Central memory CD8-positive, alpha-beta T cell (primary cell): ENCODE data around the gene THADA.
"Not testable (repeated sequence)": the region's sequence is repeated elsewhere in the genome, so short reads cannot be mapped to it uniquely, and the experiment has no call there.

ENCODE experiments used
- ATAC-seq: fragments of 150-1000 bp; cut with Tn5 transposase; replicated peaks from 2 replicates; pipeline ENCODE4 v1.10.0; 2022; ENCODE audit warnings: mild to moderate bottlenecking, moderate FRiP score, moderate number of reproducible peaks; ENCODE audit not compliant: poor library complexity, severe bottlenecking; ENCODE audit errors: extremely low read depth
- DNase-seq, 2 donors: peaks; one replicate each; pipeline ENCODE4 v3.0.0; 2021; ENCODE audit warnings: low spot score in 2 of 2
- H3K27ac Mint-ChIP-seq: one replicate; pipeline ENCODE4 v1.8.0; 2022; ENCODE audit warnings: low read depth, mild to moderate bottlenecking, moderate library complexity, mixed read lengths
- H3K27me3 Mint-ChIP-seq: one replicate; pipeline ENCODE4 v1.8.0; 2022; ENCODE audit warnings: mixed read lengths
- H3K36me3 Mint-ChIP-seq: one replicate; pipeline ENCODE4 v1.8.0; 2022; ENCODE audit warnings: mild to moderate bottlenecking, moderate library complexity, mixed read lengths; ENCODE audit not compliant: insufficient read depth
- H3K4me1 Mint-ChIP-seq: one replicate; pipeline ENCODE4 v1.8.0; 2022; ENCODE audit warnings: mixed read lengths
- H3K4me3 Mint-ChIP-seq: one replicate; pipeline ENCODE4 v1.8.0; 2022; ENCODE audit warnings: mild to moderate bottlenecking, moderate library complexity, mixed read lengths
- H3K9me3 Mint-ChIP-seq: one replicate; pipeline ENCODE4 v1.8.0; 2022; ENCODE audit warnings: mixed read lengths

The THADA gene

GRCh38 chr2:43399098-43399497 is 196.7 kb downstream of the THADA start:
- Mint-ChIP-seq H3K9me3 (no peaks in the 10 kb centered on the region), H3K27me3 (no peaks in the 10 kb centered on the region), H3K4me3 (no peak overlapping the region), H3K4me1 (peaks cover 7% of the 10 kb centered on the region), H3K36me3 (peaks cover 10% of the 10 kb centered on the region), H3K27ac (no peak overlapping the region)
- no peak for DNase-seq
- no peak for ATAC-seq

DNA sequence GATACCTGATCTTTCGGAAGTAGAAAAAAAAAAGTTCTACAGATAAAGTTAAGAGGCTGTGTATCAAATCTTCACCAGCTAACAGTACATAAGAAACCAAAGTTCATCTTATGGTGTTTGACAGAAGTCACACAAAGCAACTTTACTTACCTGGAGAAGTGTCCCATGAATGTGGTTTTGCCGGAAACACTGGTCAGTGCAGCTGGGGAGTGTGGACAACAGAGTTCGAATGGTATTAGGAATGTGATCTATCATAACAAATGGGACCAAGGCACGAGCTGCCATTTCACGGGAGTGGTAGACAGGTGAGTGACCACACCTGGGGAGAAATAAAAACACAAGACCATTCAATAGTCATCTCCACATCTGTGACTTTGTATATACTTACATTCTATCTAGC is 198.0 kb downstream of the THADA start:
- Mint-ChIP-seq H3K27me3 (no peaks in the 10 kb centered on the region), H3K4me1 (peaks cover 10% of the 10 kb centered on the region), H3K4me3 (no peak overlapping the region), H3K36me3 (peaks cover 13% of the 10 kb centered on the region), H3K27ac (peak overlapping the region; percentile 7), H3K9me3 (no peaks in the 10 kb centered on the region)
- ATAC-seq (no peak), DNase-seq (no peak)

- no peaks in the 10 kb centered on the region for H3K27me3 Mint-ChIP-seq
- no peak overlapping the region for H3K27ac Mint-ChIP-seq
- H3K9me3 Mint-ChIP-seq: no peaks in the 10 kb centered on the region
- H3K4me3 Mint-ChIP-seq: no peak overlapping the region
- peaks cover 11% of the 10 kb centered on the region for H3K4me1 Mint-ChIP-seq
- H3K36me3 Mint-ChIP-seq: peaks cover 16% of the 10 kb centered on the region
- ATAC-seq (no peak), DNase-seq (no peak)
These were observed 198.4 kb downstream of the THADA start for GRCh38 chr2:43397411-43397810.

DNA sequence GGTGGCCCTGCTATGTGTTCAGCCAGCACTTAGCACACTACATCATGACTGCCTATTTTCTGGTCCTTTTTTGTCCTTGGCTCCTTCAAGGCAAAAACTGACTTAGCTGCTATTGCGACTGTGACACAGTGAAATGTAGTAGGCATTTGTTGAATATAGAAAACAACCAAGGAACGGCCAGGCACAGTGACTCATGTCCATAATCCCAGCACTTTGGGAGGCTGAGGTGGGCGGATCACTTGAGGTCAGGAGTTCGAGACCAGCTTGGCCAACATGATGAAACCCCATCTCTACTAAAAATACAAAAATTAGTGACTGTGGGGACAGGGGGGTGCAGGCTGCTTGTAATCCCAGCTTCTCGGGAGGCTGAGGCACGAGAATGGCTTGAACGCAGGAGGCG is 199.5 kb downstream of the THADA start:
- not testable (repeated sequence) for H3K4me3 Mint-ChIP-seq, DNase-seq, H3K27ac Mint-ChIP-seq, H3K9me3 Mint-ChIP-seq, ATAC-seq, H3K27me3 Mint-ChIP-seq, H3K4me1 Mint-ChIP-seq
- H3K36me3 Mint-ChIP-seq: peaks cover 18% of the 10 kb centered on the region

DNA sequence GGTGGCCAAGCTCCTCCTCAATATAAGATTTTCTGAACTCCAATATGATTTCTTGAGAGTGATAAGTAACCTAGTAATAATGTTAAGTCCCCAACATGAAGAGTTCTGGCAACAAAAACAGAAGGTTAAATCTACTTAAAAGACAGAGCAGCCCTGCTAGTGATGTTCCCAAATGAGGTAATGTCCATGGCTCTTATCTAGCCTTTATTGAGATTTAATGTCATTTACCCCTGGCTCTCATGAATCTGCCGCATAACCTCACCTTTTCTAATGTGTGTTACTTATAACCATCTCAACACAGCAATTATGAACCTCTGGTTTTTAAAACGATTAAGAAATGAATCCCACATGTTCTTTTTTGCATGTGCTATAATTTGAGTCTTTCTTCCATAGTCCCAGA is 201.9 kb downstream of the THADA start:
- ATAC-seq (no peak), DNase-seq (no peak)
- Mint-ChIP-seq H3K27ac (no peak overlapping the region), H3K36me3 (peaks cover 15% of the 10 kb centered on the region), H3K27me3 (no peaks in the 10 kb centered on the region), H3K9me3 (no peaks in the 10 kb centered on the region), H3K4me1 (peaks cover 26% of the 10 kb centered on the region), H3K4me3 (no peak overlapping the region)

DNA sequence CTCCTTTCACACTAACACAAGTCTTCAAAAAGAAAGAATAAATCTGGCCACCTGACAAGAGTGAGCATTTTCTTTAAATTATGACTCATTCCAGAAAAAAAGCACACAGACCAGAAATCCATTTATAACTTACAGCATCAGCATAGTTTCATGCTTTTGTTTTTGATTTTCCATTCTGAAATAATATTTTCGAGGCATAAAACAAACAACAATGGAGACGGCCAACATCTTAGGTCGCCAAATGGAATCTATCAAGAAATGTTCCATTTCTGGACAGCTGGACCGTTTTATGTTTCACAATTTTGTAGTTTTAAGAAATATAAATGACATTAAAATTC is 204.0 kb downstream of the THADA start:
- no peaks in the 10 kb centered on the region for H3K27me3 Mint-ChIP-seq
- H3K27ac Mint-ChIP-seq: no peak overlapping the region
- H3K36me3 Mint-ChIP-seq: peaks cover 13% of the 10 kb centered on the region
- H3K4me3 Mint-ChIP-seq: no peak overlapping the region
- peaks cover 44% of the 10 kb centered on the region for H3K4me1 Mint-ChIP-seq
- ATAC-seq (no peak), DNase-seq (no peak)
- no peaks in the 10 kb centered on the region for H3K9me3 Mint-ChIP-seq

DNA sequence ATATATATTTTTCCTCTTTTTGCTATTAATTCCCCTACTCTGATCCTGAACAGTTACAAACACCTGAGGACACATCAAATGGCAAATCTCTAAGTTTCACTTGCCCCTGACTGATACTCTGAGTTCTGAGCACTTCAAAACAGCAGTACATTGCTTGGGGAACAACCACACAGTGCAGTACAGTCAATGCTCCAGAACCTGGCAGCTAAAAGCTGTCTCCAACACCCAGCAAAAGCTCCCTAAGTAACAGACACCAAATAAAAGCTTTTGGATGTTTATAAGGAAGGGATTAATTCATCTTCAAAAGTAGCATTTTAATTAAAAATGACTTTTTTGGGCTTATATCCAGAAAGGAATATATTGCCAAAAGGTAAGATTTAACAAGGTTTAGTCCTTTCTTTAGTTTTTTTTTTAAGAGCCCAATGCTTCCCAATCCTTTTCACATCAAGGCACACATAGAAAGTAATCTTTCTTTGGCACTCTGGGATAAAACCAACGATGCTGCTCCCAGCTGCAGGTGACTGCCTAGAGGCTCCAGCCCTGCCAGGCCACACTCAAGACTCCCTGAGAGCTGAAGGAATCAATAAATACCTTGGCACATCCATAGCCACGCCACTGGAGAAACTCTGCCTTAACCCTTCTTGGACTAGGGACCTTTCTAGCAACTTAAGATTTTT is 204.5 kb downstream of the THADA start:
- no peaks in the 10 kb centered on the region for H3K9me3 Mint-ChIP-seq
- no peak for DNase-seq
- H3K4me3 Mint-ChIP-seq: no peak overlapping the region
- H3K27me3 Mint-ChIP-seq: no peaks in the 10 kb centered on the region
- H3K27ac Mint-ChIP-seq: peak overlapping the region; percentile 16
- H3K4me1 Mint-ChIP-seq: peaks cover 46% of the 10 kb centered on the region
- H3K36me3 Mint-ChIP-seq: peaks cover 14% of the 10 kb centered on the region
- ATAC-seq: no peak

GRCh38 chr2:43389581-43390466 is 206.0 kb downstream of the THADA start:
- peak overlapping the region; percentile 3 for H3K27ac Mint-ChIP-seq
- H3K27me3 Mint-ChIP-seq: no peaks in the 10 kb centered on the region
- no peak for ATAC-seq
- H3K4me1 Mint-ChIP-seq: peaks cover 46% of the 10 kb centered on the region
- H3K36me3 Mint-ChIP-seq: peaks cover 15% of the 10 kb centered on the region
- no peak for DNase-seq
- H3K9me3 Mint-ChIP-seq: no peaks in the 10 kb centered on the region
- no peak overlapping the region for H3K4me3 Mint-ChIP-seq

DNA sequence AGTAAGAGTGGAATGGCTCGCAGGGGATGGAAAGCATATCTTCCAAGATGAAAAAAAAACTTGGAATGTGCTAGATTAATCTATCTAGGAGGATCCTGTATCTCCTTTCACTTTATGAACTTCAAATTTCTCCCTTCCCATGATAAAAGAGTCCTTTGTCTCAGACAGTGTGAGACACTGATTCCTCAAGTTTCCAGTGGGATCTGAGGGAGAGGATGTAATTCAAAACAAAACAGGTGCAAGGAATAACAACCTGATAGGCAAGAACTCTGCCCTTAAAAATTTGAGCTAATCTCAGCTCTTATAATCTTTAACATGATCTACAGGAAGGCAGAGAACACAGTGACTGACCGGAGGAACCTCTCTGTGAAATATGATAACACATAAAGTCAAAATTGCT is 207.5 kb downstream of the THADA start:
- Mint-ChIP-seq H3K27me3 (no peaks in the 10 kb centered on the region), H3K4me3 (no peak overlapping the region), H3K9me3 (no peaks in the 10 kb centered on the region), H3K27ac (peak overlapping the region; percentile 23), H3K4me1 (peaks cover 52% of the 10 kb centered on the region), H3K36me3 (peaks cover 15% of the 10 kb centered on the region)
- ATAC-seq (no peak), DNase-seq (no peak)

GRCh38 chr2:43387092-43388062 is 208.5 kb downstream of the THADA start:
- Mint-ChIP-seq H3K4me1 (peaks cover 45% of the 10 kb centered on the region), H3K27ac (peak overlapping the region; percentile 86), H3K4me3 (peak overlapping the region; percentile 66), H3K9me3 (no peaks in the 10 kb centered on the region), H3K36me3 (peaks cover 9% of the 10 kb centered on the region), H3K27me3 (no peaks in the 10 kb centered on the region)
- peak; percentile 68 for ATAC-seq
- no peak for DNase-seq

DNA sequence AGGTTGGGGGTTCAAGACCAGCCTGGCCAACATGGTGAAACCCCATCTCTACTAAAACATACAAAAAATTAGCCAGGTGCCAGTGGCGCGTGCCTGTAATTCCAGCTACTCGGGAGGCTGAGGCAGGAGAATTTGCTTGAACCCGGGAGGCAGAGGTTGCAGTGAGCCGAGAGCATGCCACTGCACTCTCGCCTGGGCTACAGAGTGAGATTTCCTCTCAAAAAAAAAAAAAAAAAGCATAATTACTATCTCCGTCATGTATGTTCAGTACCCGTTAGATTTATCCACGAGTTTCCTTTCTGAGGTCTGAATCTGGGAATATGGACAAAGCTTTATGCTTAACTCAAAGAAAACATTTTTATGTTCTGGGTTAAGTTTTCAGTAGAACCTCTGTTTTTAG is 209.2 kb downstream of the THADA start:
- DNase-seq, H3K27me3 Mint-ChIP-seq, H3K36me3 Mint-ChIP-seq, H3K9me3 Mint-ChIP-seq: not testable (repeated sequence)
- Mint-ChIP-seq H3K4me3 (peak overlapping the region; percentile 66), H3K4me1 (peaks cover 45% of the 10 kb centered on the region), H3K27ac (peak overlapping the region; percentile 86)
- peak; percentile 47 for ATAC-seq

DNA sequence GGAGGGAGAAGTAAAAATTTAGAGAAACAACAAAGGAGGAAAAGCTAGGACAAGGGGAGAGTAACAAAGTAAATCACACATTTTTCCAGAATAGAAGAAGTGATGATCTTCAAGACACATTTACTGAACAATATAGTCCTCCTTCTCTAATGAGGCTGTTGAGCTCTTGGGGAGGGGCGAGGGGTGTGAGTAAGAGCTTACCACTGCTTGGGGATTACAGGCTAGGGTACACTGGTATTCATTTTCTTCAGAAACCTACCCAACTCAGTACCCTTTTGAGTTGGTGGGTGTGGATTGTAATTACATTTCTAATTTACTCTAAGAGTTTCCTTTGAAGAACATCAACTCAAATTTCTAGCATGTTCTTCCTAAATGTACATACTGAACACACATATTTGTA is 211.7 kb downstream of the THADA start:
- ATAC-seq: no peak
- Mint-ChIP-seq H3K27me3 (no peaks in the 10 kb centered on the region), H3K27ac (peak overlapping the region; percentile 2), H3K9me3 (no peaks in the 10 kb centered on the region), H3K4me3 (no peak overlapping the region), H3K4me1 (peaks cover 35% of the 10 kb centered on the region), H3K36me3 (peaks cover 8% of the 10 kb centered on the region)
- no peak for DNase-seq
